HCT116 (cell line): ENCODE results near the gene XKR7. TPM values are rescaled to one million over a fixed set of nuclear protein-coding genes. Genes with fewer than 3 reads are reported as not detected.

Experiments used
- ATAC-seq: fragments of 200-7000 bp; cut with Tn5 transposase; 2 replicates; pipeline ENCODE4 v1.9.1; 2020; ENCODE audit warnings: mild to moderate bottlenecking, moderate library complexity
- BruUV-seq: library from RNA; stranded (reverse); fragments of 400-500 nt; replicated peaks from 2 replicates; lab custom pipeline; 2021; lab: Mats Ljungman, UMichigan
- CTCF ChIA-PET: fragments of 300-600 bp; sonication (Branson Sonifier 250); formaldehyde crosslinking; loops from one replicate; lab custom pipeline; 2021; ENCODE audit warnings: antibody characterized with exemption; lab: Charles Lee
- POLR2A ChIA-PET: fragments of 300-600, 350-600 bp; sonication (Branson Sonifier 250); formaldehyde crosslinking; loops from one replicate; lab custom pipeline; 2021; ENCODE audit warnings: antibody characterized with exemption; lab: Charles Lee
- RAD21 ChIA-PET, 2 experiments: fragments of 300-600 bp; sonication (Branson Sonifier 250); formaldehyde crosslinking; loops; one replicate each; lab custom pipeline; 2023; ENCODE audit warnings: low total read pairs in 2 of 2; ENCODE audit not compliant: uncharacterized antibody in 2 of 2, unreplicated experiment in 2 of 2, low non-redundant PET in 1 of 2; lab: Charles Lee
- DNase-seq: peaks from one replicate; pipeline ENCODE4 v3.0.0-alpha.2; 2010; ENCODE audit warnings: low read depth, low spot score
- H2AFZ ChIP-seq: fragments of 200-600 bp; shearing (Covaris generic), sonication (generic); 2 replicates; pipeline ENCODE4 v1.6.1; 2017; ENCODE audit warnings: low read depth, mixed run types, mixed read lengths, antibody characterized with exemption, low read length; ENCODE audit not compliant: poor library complexity, severe bottlenecking
- H3K27ac ChIP-seq: 2 replicates; pipeline ENCODE4 v1.5.1; 2012; ENCODE audit warnings: low read depth, low read length
- H3K27me3 ChIP-seq: fragments of 200-600 bp; sonication (generic); 2 replicates; pipeline ENCODE4 v1.6.1; 2016; ENCODE audit warnings: mixed run types, low read length, mixed read lengths; ENCODE audit not compliant: insufficient read depth
- H3K36me3 ChIP-seq, 2 experiments: fragments of 200-500 bp in 1 of 2; fragments of 200-600 bp in 1 of 2; sonication (Bioruptor generic) in 1 of 2; sonication (generic) in 1 of 2; 2 replicates each; pipeline versions ENCODE4 v1.5.1 to v1.6.1; 2014 to 2016; ENCODE audit warnings: low read length in 2 of 2, inconsistent platforms in 1 of 2, mixed read lengths in 1 of 2, mixed run types in 1 of 2; ENCODE audit not compliant: insufficient read depth in 2 of 2, control insufficient read depth in 1 of 2
- H3K4me1 ChIP-seq, 2 experiments: fragments of 200-600 bp in 1 of 2; sonication (generic) in 1 of 2; 2 replicates each; pipeline versions ENCODE4 v1.5.1 to v1.6.1; 2012 to 2017; ENCODE audit warnings: low read length in 2 of 2, inconsistent platforms in 1 of 2, mild to moderate bottlenecking in 1 of 2, mixed read lengths in 1 of 2, mixed run types in 1 of 2, moderate library complexity in 1 of 2; ENCODE audit not compliant: insufficient read depth in 2 of 2, control insufficient read depth in 1 of 2
- H3K4me2 ChIP-seq: fragments of 200-600 bp; sonication (generic); 2 replicates; pipeline ENCODE4 v1.6.1; 2017; ENCODE audit warnings: mixed run types, low read length, mixed read lengths
- H3K4me3 ChIP-seq, 2 experiments: fragments of 200-600 bp in 1 of 2; sonication (generic) in 1 of 2; replicated peaks in 1 of 2; 2 replicates each; pipeline ENCODE4 v1.5.1; 2011 to 2016; ENCODE audit warnings: low read length in 2 of 2, control low read depth in 1 of 2, low read depth in 1 of 2, mild to moderate bottlenecking in 1 of 2, mixed read lengths in 1 of 2, mixed run types in 1 of 2
- H3K79me2 ChIP-seq: fragments of 200-600 bp; sonication (generic); 2 replicates; pipeline ENCODE4 v1.6.1; 2017; ENCODE audit warnings: mild to moderate bottlenecking, mixed run types, low read length, moderate library complexity, mixed read lengths; ENCODE audit not compliant: insufficient read depth
- H3K9ac ChIP-seq: fragments of 200-600 bp; sonication (generic); 2 replicates; pipeline ENCODE4 v1.6.1; 2016; ENCODE audit warnings: low read length, mixed read lengths
- H3K9me2 ChIP-seq: fragments of 200-600 bp; sonication (generic), shearing (Covaris generic); 2 replicates; pipeline ENCODE4 v1.6.1; 2017; ENCODE audit warnings: mixed run types, mild to moderate bottlenecking, moderate library complexity; ENCODE audit not compliant: insufficient read depth
- H3K9me3 ChIP-seq, 2 experiments: fragments of 200-500 bp in 1 of 2; fragments of 200-600 bp in 1 of 2; sonication (Bioruptor generic) in 1 of 2; sonication (generic) in 1 of 2; 2 replicates each; pipeline ENCODE4 v1.6.1; 2014 to 2017; ENCODE audit warnings: low read length in 2 of 2, mixed read lengths in 2 of 2, inconsistent platforms in 1 of 2, low read depth in 1 of 2, mild to moderate bottlenecking in 1 of 2, mixed run types in 1 of 2, moderate library complexity in 1 of 2; ENCODE audit not compliant: control insufficient read depth in 1 of 2, insufficient read depth in 1 of 2
- H4K20me1 ChIP-seq: fragments of 200-600 bp; sonication (generic), shearing (Covaris generic); 2 replicates; pipeline ENCODE4 v1.6.1; 2017; ENCODE audit warnings: mixed run types, mild to moderate bottlenecking, moderate library complexity; ENCODE audit not compliant: insufficient read depth
- CEBPB ChIP-seq: IDR thresholded peaks from 2 replicates; pipeline ENCODE4 v1.6.1; 2012; ENCODE audit warnings: low read depth
- CTCF ChIP-seq, 3 experiments: fragments of 200-600 bp in 1 of 3; sonication (generic) in 1 of 3; IDR thresholded peaks in 2 of 3; conservative IDR thresholded peaks in 1 of 3; 2 replicates each; pipeline ENCODE4 v1.5.1; 2012 to 2017; ENCODE audit warnings: low read depth in 2 of 3, low read length in 2 of 3, antibody characterized with exemption in 1 of 3, borderline replicate concordance in 1 of 3, control low read depth in 1 of 3, mild to moderate bottlenecking in 1 of 3, mixed read lengths in 1 of 3, mixed run types in 1 of 3, moderate library complexity in 1 of 3; ENCODE audit not compliant: insufficient read depth in 1 of 3
- EGR1 ChIP-seq: IDR thresholded peaks from 2 replicates; pipeline ENCODE4 v1.6.1; 2012; ENCODE audit warnings: low read depth
- ELF1 ChIP-seq: IDR thresholded peaks from 2 replicates; pipeline ENCODE4 v1.6.1; 2012; ENCODE audit warnings: low read depth, borderline replicate concordance
- EZH2 ChIP-seq: fragments of 200-600 bp; sonication (generic); IDR thresholded peaks from 2 replicates; pipeline ENCODE4 v1.6.1; 2017; ENCODE audit warnings: antibody characterized with exemption, mixed run types
- EZH2phosphoT487 ChIP-seq: fragments of 200-600 bp; IDR thresholded peaks from 2 replicates; pipeline ENCODE4 v1.6.1; 2018; ENCODE audit warnings: antibody characterized with exemption, borderline replicate concordance
- FOSL1 ChIP-seq: IDR thresholded peaks from 2 replicates; pipeline ENCODE4 v1.6.1; 2012; ENCODE audit warnings: low read depth
- JUND ChIP-seq: IDR thresholded peaks from 2 replicates; pipeline ENCODE4 v1.6.1; 2012
- MAX ChIP-seq: IDR thresholded peaks from 2 replicates; pipeline ENCODE4 v1.6.1; 2012
- POLR2A ChIP-seq: IDR thresholded peaks from 2 replicates; pipeline ENCODE4 v1.7.0; 2011; ENCODE audit warnings: borderline replicate concordance; ENCODE audit not compliant: insufficient read depth, insufficient read length; ENCODE audit errors: extremely low read depth
- POLR2AphosphoS5 ChIP-seq: IDR thresholded peaks from 2 replicates; pipeline ENCODE4 v1.6.1; 2011; ENCODE audit warnings: mild to moderate bottlenecking, low read depth, low read length, moderate library complexity
- RAD21 ChIP-seq: IDR thresholded peaks from 2 replicates; pipeline ENCODE4 v1.6.1; 2012; ENCODE audit warnings: low read depth, mild to moderate bottlenecking
- REST ChIP-seq: IDR thresholded peaks from 2 replicates; pipeline ENCODE4 v1.6.1; 2012; ENCODE audit warnings: low read depth
- SIN3A ChIP-seq: IDR thresholded peaks from 2 replicates; pipeline ENCODE4 v1.6.1; 2012; ENCODE audit warnings: low read depth
- SRF ChIP-seq: IDR thresholded peaks from 2 replicates; pipeline ENCODE4 v1.6.1; 2012; ENCODE audit warnings: low read depth
- TCF7L2 ChIP-seq: IDR thresholded peaks from 2 replicates; pipeline ENCODE4 v1.7.0; 2011; ENCODE audit warnings: borderline replicate concordance, inconsistent platforms; ENCODE audit not compliant: insufficient read depth, insufficient read length; ENCODE audit errors: extremely low read depth
- YY1 ChIP-seq: IDR thresholded peaks from 2 replicates; pipeline ENCODE4 v1.6.1; 2011; ENCODE audit warnings: low read length, low read depth, moderate library complexity, mild to moderate bottlenecking; ENCODE audit not compliant: insufficient replicate concordance; ENCODE audit errors: extremely low read depth
- ZFX ChIP-seq: fragments of 450-650 bp; IDR thresholded peaks from 2 replicates; pipeline ENCODE4 v1.6.1; 2017
- ZNF274 ChIP-seq: fragments of 200-500 bp; sonication (Bioruptor generic); IDR thresholded peaks from 2 replicates; pipeline ENCODE4 v1.6.1; 2014; ENCODE audit warnings: mild to moderate bottlenecking, low read depth, low read length, inconsistent platforms
- intact Hi-C: fragments of 100-400 bp; cut with micrococcal nuclease; formaldehyde crosslinking; loops from 2 replicates; pipeline ENCODE4 v1.10.0; 2022
- total RNA-seq: library from RNA; stranded (reverse); gene quantifications from one replicate; pipeline ENCODE4 v1.2.1, GENCODE V29; 2021; ENCODE audit not compliant: unreplicated experiment

XKR7 gene
- total RNA-seq, 1 experiment from 2014 or later: not detected

GRCh38 chr20:31925631-31926030 is 42.3 kb upstream of the XKR7 start:
- no peaks in the 10 kb centered on the region for H3K9me2 ChIP-seq
- H3K9ac ChIP-seq: no peak overlapping the region
- no peak overlapping the region for H3K4me3 ChIP-seq
- DNase-seq: no peak
- no peaks in the 10 kb centered on the region for H4K20me1 ChIP-seq
- RAD21 ChIA-PET: no interaction called here
- H3K79me2 ChIP-seq: no peaks in the 10 kb centered on the region
- H3K36me3 ChIP-seq: no peaks in the 10 kb centered on the region
- POLR2A ChIA-PET: no interaction called here
- H2AFZ ChIP-seq: no peak overlapping the region
- intact Hi-C loops: no loop called here
- ATAC-seq: no peak
- H3K9me3 ChIP-seq: no peaks in the 10 kb centered on the region
- no peaks in the 10 kb centered on the region for H3K27me3 ChIP-seq
- H3K4me2 ChIP-seq: no peak overlapping the region
- no peak overlapping the region for H3K27ac ChIP-seq
- CTCF ChIA-PET: no interaction called here
- no TSS peak for BruUV-seq
- no peak for TF ChIP-seq YY1
- no peak for TF ChIP-seq ZNF274
- no peak for TF ChIP-seq ZFX
- no peak for TF ChIP-seq CTCF (IDR thresholded peaks at IDR 0.05 in 2 of 3, conservative IDR thresholded peaks at IDR 0.05 in 1 of 3; ENCODE audit: borderline replicate concordance in 1 of 3, insufficient read depth in 1 of 3, low read depth in 2 of 3, low read length in 2 of 3)
- no peak for TF ChIP-seq FOSL1
- no peak for TF ChIP-seq REST
- TF ChIP-seq JUND: no peak
- no peak for TF ChIP-seq EGR1
- no peak for TF ChIP-seq MAX
- TF ChIP-seq SRF: no peak
- TF ChIP-seq RAD21: no peak
- no peak for TF ChIP-seq EZH2
- TF ChIP-seq CEBPB: no peak
- TF ChIP-seq SIN3A: no peak
- no peak for TF ChIP-seq POLR2A
- TF ChIP-seq EZH2phosphoT487: no peak
- TF ChIP-seq POLR2AphosphoS5: no peak
- TF ChIP-seq TCF7L2: no peak
- no peak for TF ChIP-seq ELF1
- peaks cover 9 to 14% of the 10 kb centered on the region in 2 experiments for H3K4me1 ChIP-seq
